HCT116 (cell line): Measurements from ENCODE around the gene NKAIN4.

Experiments used
- CEBPB ChIP-seq: IDR thresholded peaks from 2 replicates; pipeline ENCODE4 v1.6.1; 2012; ENCODE audit warnings: low read depth
- EZH2 ChIP-seq: fragments of 200-600 bp; sonication (generic); IDR thresholded peaks from 2 replicates; pipeline ENCODE4 v1.6.1; 2017; ENCODE audit warnings: antibody characterized with exemption, mixed run types
- JUND ChIP-seq: IDR thresholded peaks from 2 replicates; pipeline ENCODE4 v1.6.1; 2012
- SIN3A ChIP-seq: IDR thresholded peaks from 2 replicates; pipeline ENCODE4 v1.6.1; 2012; ENCODE audit warnings: low read depth
- SP1 ChIP-seq: IDR thresholded peaks from 2 replicates; pipeline ENCODE4 v1.6.1; 2012; ENCODE audit warnings: low read depth
- TF ChIP-seq, protein P1 (sequence below): IDR thresholded peaks from 2 replicates; pipeline ENCODE4 v1.6.1; 2012
- TF ChIP-seq, protein P2 (sequence below), 3 experiments: fragments of 200-600 bp in 1 of 3; sonication (generic) in 1 of 3; IDR thresholded peaks in 2 of 3; conservative IDR thresholded peaks in 1 of 3; 2 replicates each; pipeline ENCODE4 v1.5.1; 2012 to 2017; ENCODE audit warnings: low read depth in 2 of 3, low read length in 2 of 3, antibody characterized with exemption in 1 of 3, borderline replicate concordance in 1 of 3, control low read depth in 1 of 3, mild to moderate bottlenecking in 1 of 3, mixed read lengths in 1 of 3, mixed run types in 1 of 3, moderate library complexity in 1 of 3; ENCODE audit not compliant: insufficient read depth in 1 of 3

DNA sequence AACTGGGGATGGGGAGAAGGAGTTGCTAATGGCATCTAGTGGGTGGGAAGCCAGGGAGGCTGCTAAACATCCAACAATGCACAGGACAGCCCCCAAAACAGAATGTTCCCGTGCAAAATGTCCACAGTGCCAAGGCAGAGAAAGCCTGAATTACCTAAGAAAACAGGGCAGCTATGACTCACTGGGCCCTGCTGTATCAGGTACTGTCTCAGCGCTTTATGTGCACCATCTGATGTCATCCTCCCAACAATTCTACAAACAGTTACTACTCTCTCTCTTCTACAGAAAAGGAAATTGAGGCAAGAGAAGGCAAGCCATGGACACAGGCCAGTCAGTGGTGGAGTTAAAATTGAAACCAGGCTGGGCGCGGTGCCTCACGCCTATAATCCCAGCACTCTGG lies 41.5 kb downstream of the NKAIN4 start:
- no peak for TF ChIP-seq SP1
- TF ChIP-seq JUND = no peak
- TF ChIP-seq, protein P1, sequence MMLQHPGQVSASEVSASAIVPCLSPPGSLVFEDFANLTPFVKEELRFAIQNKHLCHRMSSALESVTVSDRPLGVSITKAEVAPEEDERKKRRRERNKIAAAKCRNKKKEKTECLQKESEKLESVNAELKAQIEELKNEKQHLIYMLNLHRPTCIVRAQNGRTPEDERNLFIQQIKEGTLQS = no peak
- TF ChIP-seq, protein P2, sequence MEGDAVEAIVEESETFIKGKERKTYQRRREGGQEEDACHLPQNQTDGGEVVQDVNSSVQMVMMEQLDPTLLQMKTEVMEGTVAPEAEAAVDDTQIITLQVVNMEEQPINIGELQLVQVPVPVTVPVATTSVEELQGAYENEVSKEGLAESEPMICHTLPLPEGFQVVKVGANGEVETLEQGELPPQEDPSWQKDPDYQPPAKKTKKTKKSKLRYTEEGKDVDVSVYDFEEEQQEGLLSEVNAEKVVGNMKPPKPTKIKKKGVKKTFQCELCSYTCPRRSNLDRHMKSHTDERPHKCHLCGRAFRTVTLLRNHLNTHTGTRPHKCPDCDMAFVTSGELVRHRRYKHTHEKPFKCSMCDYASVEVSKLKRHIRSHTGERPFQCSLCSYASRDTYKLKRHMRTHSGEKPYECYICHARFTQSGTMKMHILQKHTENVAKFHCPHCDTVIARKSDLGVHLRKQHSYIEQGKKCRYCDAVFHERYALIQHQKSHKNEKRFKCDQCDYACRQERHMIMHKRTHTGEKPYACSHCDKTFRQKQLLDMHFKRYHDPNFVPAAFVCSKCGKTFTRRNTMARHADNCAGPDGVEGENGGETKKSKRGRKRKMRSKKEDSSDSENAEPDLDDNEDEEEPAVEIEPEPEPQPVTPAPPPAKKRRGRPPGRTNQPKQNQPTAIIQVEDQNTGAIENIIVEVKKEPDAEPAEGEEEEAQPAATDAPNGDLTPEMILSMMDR (IDR thresholded peaks at IDR 0.05 in 2 of 3, conservative IDR thresholded peaks at IDR 0.05 in 1 of 3; ENCODE audit: borderline replicate concordance in 1 of 3, insufficient read depth in 1 of 3, low read depth in 2 of 3, low read length in 2 of 3) = no peak
- no peak for TF ChIP-seq SIN3A
- TF ChIP-seq EZH2 = no peak
- TF ChIP-seq CEBPB = no peak
